ENCODE results near the gene MYT1. TPM values are rescaled to one million over a fixed set of nuclear protein-coding genes. Genes with fewer than 3 reads are reported as not detected.

The MYT1 gene
- total RNA-seq, 3 donors from 2014 or later (not counting 1 experiment from before 2014, with no cell fraction given), result not detected

DNA sequence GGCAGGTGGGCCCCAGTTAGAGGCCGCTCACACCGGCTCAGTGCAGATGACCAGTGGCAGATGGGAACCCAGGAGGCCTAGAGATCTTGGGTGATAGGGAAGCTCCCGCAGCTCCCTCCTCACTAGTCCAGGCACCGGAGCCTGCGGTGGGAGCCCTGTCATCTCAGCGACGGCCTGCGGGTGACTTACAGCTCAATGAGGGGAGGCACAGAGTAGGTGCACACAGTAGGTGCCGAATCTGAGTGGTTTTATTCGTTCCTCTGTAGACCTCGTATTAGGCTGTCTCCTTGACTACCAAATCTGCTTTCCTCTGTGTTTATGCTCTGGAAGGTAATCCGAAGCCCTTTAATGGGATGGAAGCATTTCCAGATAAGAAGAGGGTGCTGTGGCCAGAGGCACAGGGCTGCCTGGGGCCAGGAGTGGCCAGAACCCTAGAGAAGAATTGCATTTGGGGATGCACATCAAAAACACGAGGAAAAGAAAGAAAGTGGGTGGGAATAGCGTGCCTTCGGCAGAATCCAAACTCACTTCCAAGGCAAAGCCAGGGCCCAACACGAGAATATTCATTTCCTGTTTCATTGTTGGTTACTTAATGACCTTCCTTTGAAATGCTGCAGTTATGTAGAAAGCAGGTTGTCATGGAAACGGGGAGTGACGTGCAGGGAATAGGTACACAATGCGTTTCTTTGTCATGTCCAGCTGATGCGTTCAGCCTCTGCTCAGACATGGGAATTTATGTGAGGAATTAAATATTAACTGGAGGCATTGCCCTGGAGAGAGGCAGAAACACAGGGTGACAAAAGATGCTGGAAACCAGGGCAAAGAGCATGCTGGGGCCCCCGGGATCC, 24.7 kb downstream of the MYT1 start:
- H3K4me3 ChIP-seq (ENCODE audit: low read length), result no peak overlapping the region
- Mint-ChIP-seq H3K4me3 (no peak overlapping the region), H3K36me3 (no peaks in the 10 kb centered on the region), H3K9me3 (no peaks in the 10 kb centered on the region), H3K27me3 (ENCODE audit: low read depth in 2 of 2) (peaks cover 0 to 10% of the 10 kb centered on the region in 2 donors), H3K27ac (no peak overlapping the region), H3K4me1 (peaks cover 22 to 23% of the 10 kb centered on the region in 2 donors)
- no peak for ATAC-seq
- TF ChIP-seq, protein P1, sequence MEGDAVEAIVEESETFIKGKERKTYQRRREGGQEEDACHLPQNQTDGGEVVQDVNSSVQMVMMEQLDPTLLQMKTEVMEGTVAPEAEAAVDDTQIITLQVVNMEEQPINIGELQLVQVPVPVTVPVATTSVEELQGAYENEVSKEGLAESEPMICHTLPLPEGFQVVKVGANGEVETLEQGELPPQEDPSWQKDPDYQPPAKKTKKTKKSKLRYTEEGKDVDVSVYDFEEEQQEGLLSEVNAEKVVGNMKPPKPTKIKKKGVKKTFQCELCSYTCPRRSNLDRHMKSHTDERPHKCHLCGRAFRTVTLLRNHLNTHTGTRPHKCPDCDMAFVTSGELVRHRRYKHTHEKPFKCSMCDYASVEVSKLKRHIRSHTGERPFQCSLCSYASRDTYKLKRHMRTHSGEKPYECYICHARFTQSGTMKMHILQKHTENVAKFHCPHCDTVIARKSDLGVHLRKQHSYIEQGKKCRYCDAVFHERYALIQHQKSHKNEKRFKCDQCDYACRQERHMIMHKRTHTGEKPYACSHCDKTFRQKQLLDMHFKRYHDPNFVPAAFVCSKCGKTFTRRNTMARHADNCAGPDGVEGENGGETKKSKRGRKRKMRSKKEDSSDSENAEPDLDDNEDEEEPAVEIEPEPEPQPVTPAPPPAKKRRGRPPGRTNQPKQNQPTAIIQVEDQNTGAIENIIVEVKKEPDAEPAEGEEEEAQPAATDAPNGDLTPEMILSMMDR (IDR thresholded peaks at IDR 0.05), result no peak
- intact Hi-C loops (cut with micrococcal nuclease), result no loop called here
- no peak for DNase-seq
- no peaks in the 10 kb centered on the region for H3K27me3 ChIP-seq (ENCODE audit: control insufficient read depth, insufficient read depth, low read length)
- H3K36me3 ChIP-seq (ENCODE audit: control insufficient read depth, insufficient read depth, low read length), result no peaks in the 10 kb centered on the region
- H3K27ac ChIP-seq (ENCODE audit: low read length), result no peak overlapping the region
- H3K4me1 ChIP-seq (ENCODE audit: control insufficient read depth, insufficient read depth, low read length), result peaks cover 27% of the 10 kb centered on the region
- WGBS (ENCODE audit: insufficient coverage), result 78% methylated on average over 21 of the region's 21 CpGs
- H3K9me3 ChIP-seq (ENCODE audit: control insufficient read depth, insufficient read depth, low read length), result no peaks in the 10 kb centered on the region

DNA sequence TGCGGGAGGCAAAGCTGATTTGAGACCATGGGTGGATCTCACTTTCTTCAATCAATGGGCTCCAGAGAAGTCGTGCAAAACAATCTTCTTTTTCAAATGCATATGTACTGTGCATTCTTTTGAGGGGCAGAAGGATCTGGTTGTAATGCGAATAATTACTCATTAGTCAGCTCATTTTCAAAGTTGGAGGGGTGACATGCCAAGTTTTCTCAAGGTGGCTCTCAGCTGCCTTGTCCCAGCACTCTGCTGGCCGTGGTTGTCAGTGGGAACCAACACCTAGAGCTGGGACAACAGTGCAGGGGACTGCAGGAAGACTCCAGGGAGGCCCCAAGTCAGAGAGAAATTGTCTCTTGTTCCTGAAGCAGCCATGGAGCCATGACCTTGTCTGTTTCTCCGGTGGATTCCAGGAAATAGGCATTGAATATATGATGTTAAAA, 25.3 kb downstream of the MYT1 start:
- H3K4me1 Mint-ChIP-seq, result peaks cover 17 to 20% of the 10 kb centered on the region in 2 donors
- H3K9me3 Mint-ChIP-seq, result no peaks in the 10 kb centered on the region
- Histone ChIP-seq H3K4me3 (ENCODE audit: low read length) (no peak overlapping the region), H3K27ac (ENCODE audit: low read length) (no peak overlapping the region), H3K4me1 (ENCODE audit: control insufficient read depth, insufficient read depth, low read length) (peaks cover 26% of the 10 kb centered on the region), H3K27me3 (ENCODE audit: control insufficient read depth, insufficient read depth, low read length) (no peaks in the 10 kb centered on the region), H3K9me3 (ENCODE audit: control insufficient read depth, insufficient read depth, low read length) (no peaks in the 10 kb centered on the region), H3K36me3 (ENCODE audit: control insufficient read depth, insufficient read depth, low read length) (no peaks in the 10 kb centered on the region)
- TF ChIP-seq, protein P1 (IDR thresholded peaks at IDR 0.05), result no peak
- DNase-seq, result no peak
- no peak overlapping the region for H3K4me3 Mint-ChIP-seq
- 69% methylated on average over 5 of the region's 5 CpGs for WGBS (ENCODE audit: insufficient coverage)
- intact Hi-C loops (cut with micrococcal nuclease), result no loop called here
- no peak for ATAC-seq
- no peak overlapping the region for H3K27ac Mint-ChIP-seq
- H3K27me3 Mint-ChIP-seq (ENCODE audit: low read depth in 2 of 2), result peaks cover 4 to 10% of the 10 kb centered on the region in 2 donors
- H3K36me3 Mint-ChIP-seq, result no peaks in the 10 kb centered on the region

DNA sequence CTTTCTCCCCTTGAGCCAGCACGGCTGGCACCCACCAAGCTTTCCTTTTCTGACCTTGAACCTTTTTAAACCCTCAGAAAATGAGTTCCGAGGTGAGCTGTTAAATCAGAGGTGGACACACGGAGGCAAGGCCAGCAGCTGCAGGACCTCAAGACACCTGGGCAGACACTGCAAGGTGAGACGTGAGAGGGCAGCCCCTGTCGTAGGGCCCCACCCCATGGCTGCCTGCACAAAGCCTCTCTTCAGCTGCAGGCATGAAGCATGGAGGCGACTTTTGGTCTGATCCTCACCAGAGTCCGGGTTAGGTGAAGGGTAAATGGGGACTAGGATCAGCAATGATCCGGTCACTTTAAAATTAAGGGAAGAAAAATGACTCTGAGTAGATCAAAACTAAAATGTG, 25.7 kb downstream of the MYT1 start:
- H3K27me3 Mint-ChIP-seq (ENCODE audit: low read depth in 2 of 2), result peaks cover 4 to 10% of the 10 kb centered on the region in 2 donors
- 88% methylated on average over 8 of the region's 8 CpGs for WGBS (ENCODE audit: insufficient coverage)
- Histone ChIP-seq H3K27me3 (ENCODE audit: control insufficient read depth, insufficient read depth, low read length) (no peaks in the 10 kb centered on the region), H3K4me3 (ENCODE audit: low read length) (no peak overlapping the region), H3K9me3 (ENCODE audit: control insufficient read depth, insufficient read depth, low read length) (no peaks in the 10 kb centered on the region), H3K36me3 (ENCODE audit: control insufficient read depth, insufficient read depth, low read length) (no peaks in the 10 kb centered on the region), H3K4me1 (ENCODE audit: control insufficient read depth, insufficient read depth, low read length) (peaks cover 22% of the 10 kb centered on the region), H3K27ac (ENCODE audit: low read length) (no peak overlapping the region)
- DNase-seq (no peak), ATAC-seq (no peak)
- H3K27ac Mint-ChIP-seq, result no peak overlapping the region
- TF ChIP-seq, protein P1 (IDR thresholded peaks at IDR 0.05), result no peak
- H3K36me3 Mint-ChIP-seq, result no peaks in the 10 kb centered on the region
- intact Hi-C loops (cut with micrococcal nuclease), result no loop called here
- H3K4me1 Mint-ChIP-seq, result peaks cover 12 to 15% of the 10 kb centered on the region in 2 donors
- no peaks in the 10 kb centered on the region for H3K9me3 Mint-ChIP-seq
- no peak overlapping the region for H3K4me3 Mint-ChIP-seq
